ENCODE measurements around the gene FOXN3.

DNA sequence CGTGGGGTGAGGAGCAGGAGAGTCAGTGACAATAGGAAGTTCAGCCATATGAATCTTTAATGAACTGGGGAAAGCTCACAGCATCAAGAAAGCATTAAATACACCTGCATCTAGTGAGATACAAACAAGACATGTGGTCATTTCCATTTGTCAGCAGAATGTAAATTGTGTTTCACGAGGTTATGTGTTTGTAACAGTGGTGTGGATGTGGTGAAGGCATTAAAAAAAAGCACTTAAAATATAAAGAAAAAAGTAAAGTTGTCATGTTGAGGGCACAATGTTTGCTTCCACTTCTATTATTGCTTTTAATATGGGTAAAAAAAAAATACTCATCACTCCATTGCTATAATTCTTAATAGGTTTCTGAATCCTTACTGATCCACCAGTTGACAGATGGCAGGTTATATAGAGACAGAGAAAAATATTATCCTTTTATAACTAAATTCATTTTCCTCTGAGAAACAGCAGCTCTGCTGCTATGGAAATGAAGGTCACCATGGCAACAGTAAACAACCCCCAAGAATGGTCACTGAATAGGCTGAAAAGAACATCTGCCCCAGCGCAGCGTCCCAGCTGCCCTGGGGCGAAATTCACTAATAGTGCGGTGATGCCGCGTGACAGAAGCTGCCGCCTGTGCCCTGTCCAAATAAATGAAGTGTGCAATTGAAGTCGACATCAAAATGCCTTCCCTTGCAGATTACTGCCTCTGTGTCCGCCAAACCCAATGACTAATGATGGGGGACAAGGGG, 226.1 kb downstream of the FOXN3 start:
- TF ChIP-seq, protein P1, sequence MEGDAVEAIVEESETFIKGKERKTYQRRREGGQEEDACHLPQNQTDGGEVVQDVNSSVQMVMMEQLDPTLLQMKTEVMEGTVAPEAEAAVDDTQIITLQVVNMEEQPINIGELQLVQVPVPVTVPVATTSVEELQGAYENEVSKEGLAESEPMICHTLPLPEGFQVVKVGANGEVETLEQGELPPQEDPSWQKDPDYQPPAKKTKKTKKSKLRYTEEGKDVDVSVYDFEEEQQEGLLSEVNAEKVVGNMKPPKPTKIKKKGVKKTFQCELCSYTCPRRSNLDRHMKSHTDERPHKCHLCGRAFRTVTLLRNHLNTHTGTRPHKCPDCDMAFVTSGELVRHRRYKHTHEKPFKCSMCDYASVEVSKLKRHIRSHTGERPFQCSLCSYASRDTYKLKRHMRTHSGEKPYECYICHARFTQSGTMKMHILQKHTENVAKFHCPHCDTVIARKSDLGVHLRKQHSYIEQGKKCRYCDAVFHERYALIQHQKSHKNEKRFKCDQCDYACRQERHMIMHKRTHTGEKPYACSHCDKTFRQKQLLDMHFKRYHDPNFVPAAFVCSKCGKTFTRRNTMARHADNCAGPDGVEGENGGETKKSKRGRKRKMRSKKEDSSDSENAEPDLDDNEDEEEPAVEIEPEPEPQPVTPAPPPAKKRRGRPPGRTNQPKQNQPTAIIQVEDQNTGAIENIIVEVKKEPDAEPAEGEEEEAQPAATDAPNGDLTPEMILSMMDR (IDR thresholded peaks at IDR 0.05): no peak
- TF ChIP-seq POLR2AphosphoS5 (IDR thresholded peaks at IDR 0.05) (no peak), POLR2A (IDR thresholded peaks at IDR 0.05) (no peak), EP300 (IDR thresholded peaks at IDR 0.05; ENCODE audit: low read depth) (no peak)

Measured in transverse colon (tissue), 4 donors.